Osteoblast (primary cell): ENCODE results near the gene CDK3. TPM values are rescaled to one million over a fixed set of nuclear protein-coding genes. Genes with fewer than 3 reads are reported as not detected.

ENCODE experiments used
- DNase-seq: peaks from one replicate; pipeline ENCODE4 v3.0.0; 2011; ENCODE audit warnings: low spot score, mixed read lengths; ENCODE audit not compliant: insufficient read length; ENCODE audit errors: missing footprints
- H2AFZ ChIP-seq: 2 replicates; pipeline ENCODE4 v1.6.0; 2011; ENCODE audit warnings: mild to moderate bottlenecking, low read length
- H3K27ac ChIP-seq: 2 replicates; pipeline ENCODE4 v1.5.1; 2011; ENCODE audit warnings: mild to moderate bottlenecking, low read depth, low read length, moderate library complexity
- H3K27me3 ChIP-seq: 2 replicates; pipeline ENCODE4 v1.6.0; 2012; ENCODE audit warnings: mild to moderate bottlenecking, control low read depth, inconsistent platforms, low read length, moderate library complexity; ENCODE audit not compliant: insufficient read depth
- H3K36me3 ChIP-seq: 2 replicates; pipeline ENCODE4 v1.5.1; 2011; ENCODE audit warnings: mild to moderate bottlenecking, low read length, control low read depth, moderate library complexity; ENCODE audit not compliant: insufficient read depth
- H3K4me1 ChIP-seq: 2 replicates; pipeline ENCODE4 v1.5.1; 2011; ENCODE audit warnings: mild to moderate bottlenecking, low read length, control low read depth, moderate library complexity; ENCODE audit not compliant: insufficient read depth
- H3K4me2 ChIP-seq: 2 replicates; pipeline ENCODE4 v1.6.0; 2011; ENCODE audit warnings: mild to moderate bottlenecking, low read length; ENCODE audit not compliant: insufficient read depth
- H3K4me3 ChIP-seq: fragments of 200-600 bp; sonication (generic); 3 replicates; pipeline ENCODE4 v1.5.1; 2012; ENCODE audit warnings: mild to moderate bottlenecking, low read length, inconsistent platforms; ENCODE audit not compliant: insufficient read depth
- H3K79me2 ChIP-seq: 2 replicates; pipeline ENCODE4 v1.6.0; 2012; ENCODE audit warnings: mild to moderate bottlenecking, low read length, control low read depth, inconsistent platforms; ENCODE audit not compliant: insufficient read depth
- H3K9me3 ChIP-seq: 2 replicates; pipeline ENCODE4 v1.5.1; 2011; ENCODE audit warnings: low read depth, low read length, control low read depth
- H4K20me1 ChIP-seq: 2 replicates; pipeline ENCODE4 v1.6.0; 2012; ENCODE audit warnings: mild to moderate bottlenecking, low read length, control low read depth; ENCODE audit not compliant: insufficient read depth
- total RNA-seq: library from RNA; depleted of rRNA; stranded (reverse); fragments of >200 nt; gene quantifications from 2 replicates; pipeline ENCODE4 v1.2.3, GENCODE V29; 2012
- TF ChIP-seq, protein P1 (sequence below): IDR thresholded peaks from 2 replicates; pipeline ENCODE4 v1.5.1; 2011; ENCODE audit warnings: mild to moderate bottlenecking, low read depth, low read length, moderate library complexity; ENCODE audit errors: extremely low read depth

CDK3 gene
- total RNA-seq, 1 donor = 0.72 TPM

DNA sequence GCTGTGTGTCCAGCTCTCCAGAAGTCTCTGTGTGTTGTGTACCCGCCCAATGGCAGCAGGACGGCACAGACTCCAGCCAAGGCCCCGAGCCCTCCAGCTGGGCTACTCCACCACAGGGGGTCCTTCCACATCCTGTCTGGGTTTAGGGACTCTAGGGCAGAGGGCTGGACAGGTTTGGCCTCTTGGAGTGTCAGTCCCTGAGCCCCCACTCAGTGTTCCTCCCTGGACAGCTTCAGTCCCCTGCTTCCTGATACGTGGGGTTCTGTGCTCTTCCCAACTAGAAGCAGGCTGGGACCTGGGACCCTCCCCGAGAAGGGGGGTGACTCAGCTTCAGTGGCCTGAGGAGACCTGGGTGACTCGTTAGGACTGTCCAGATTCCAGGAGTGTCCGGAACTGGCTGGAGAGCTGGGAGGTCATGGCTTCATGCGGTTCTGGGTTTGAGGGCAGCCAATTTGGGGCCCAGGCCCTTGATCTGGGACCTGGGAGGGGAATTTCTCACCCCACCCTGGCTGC lies 4.2 kb downstream of the CDK3 start:
- H3K36me3 ChIP-seq = no peaks in the 10 kb centered on the region
- H3K27me3 ChIP-seq = no peaks in the 10 kb centered on the region
- H4K20me1 ChIP-seq = no peaks in the 10 kb centered on the region
- H3K4me1 ChIP-seq = no peaks in the 10 kb centered on the region
- peak; percentile 86 for DNase-seq
- H3K79me2 ChIP-seq = no peaks in the 10 kb centered on the region
- no peaks in the 10 kb centered on the region for H3K9me3 ChIP-seq
- no peak overlapping the region for H2AFZ ChIP-seq
- H3K4me2 ChIP-seq = no peak overlapping the region
- no peak overlapping the region for H3K4me3 ChIP-seq
- no peak overlapping the region for H3K27ac ChIP-seq
- TF ChIP-seq, protein P1, sequence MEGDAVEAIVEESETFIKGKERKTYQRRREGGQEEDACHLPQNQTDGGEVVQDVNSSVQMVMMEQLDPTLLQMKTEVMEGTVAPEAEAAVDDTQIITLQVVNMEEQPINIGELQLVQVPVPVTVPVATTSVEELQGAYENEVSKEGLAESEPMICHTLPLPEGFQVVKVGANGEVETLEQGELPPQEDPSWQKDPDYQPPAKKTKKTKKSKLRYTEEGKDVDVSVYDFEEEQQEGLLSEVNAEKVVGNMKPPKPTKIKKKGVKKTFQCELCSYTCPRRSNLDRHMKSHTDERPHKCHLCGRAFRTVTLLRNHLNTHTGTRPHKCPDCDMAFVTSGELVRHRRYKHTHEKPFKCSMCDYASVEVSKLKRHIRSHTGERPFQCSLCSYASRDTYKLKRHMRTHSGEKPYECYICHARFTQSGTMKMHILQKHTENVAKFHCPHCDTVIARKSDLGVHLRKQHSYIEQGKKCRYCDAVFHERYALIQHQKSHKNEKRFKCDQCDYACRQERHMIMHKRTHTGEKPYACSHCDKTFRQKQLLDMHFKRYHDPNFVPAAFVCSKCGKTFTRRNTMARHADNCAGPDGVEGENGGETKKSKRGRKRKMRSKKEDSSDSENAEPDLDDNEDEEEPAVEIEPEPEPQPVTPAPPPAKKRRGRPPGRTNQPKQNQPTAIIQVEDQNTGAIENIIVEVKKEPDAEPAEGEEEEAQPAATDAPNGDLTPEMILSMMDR = no peak

DNA sequence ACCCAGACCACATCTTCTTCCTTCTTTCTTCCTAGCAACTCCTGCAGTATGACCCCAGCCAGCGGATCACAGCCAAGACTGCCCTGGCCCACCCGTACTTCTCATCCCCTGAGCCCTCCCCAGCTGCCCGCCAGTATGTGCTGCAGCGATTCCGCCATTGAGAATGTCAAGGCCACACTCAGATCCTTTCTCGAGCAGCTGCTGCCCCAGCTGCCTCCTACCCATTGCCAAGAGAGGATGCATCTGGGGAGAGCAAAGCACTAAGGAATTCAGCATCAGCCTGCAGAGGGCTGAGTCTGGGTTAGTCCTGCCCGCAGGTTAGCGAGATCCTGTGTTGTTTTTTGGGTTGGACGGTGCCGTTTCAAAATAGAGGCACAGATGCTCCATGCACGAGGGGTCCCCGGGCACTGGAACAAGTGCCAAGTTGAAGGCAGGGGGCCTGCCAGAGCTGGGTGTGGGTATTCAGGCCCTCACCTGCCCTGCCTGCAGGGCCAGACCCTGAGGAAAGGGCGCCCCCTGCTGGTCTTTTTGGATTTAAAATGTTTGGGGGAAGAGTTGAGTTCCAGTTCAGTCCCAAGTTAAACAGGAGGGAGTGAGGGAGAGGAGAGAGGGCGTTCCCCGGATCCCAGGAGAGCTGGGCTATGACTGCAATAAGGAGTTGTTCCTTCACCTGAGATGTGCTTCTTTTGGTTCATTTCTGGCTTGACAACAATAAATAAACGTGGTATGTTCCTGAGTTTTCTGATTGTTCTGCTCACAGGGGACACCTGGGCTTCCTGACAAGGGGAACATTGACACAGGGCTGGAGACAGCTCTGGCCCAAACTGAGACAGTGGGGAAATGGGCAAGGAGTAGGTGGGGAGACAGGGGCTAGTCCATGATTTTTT lies 4.9 kb downstream of the CDK3 start:
- Histone ChIP-seq H3K4me1 (no peaks in the 10 kb centered on the region), H2AFZ (no peak overlapping the region), H3K27me3 (no peaks in the 10 kb centered on the region), H3K79me2 (no peaks in the 10 kb centered on the region), H3K36me3 (no peaks in the 10 kb centered on the region), H3K27ac (no peak overlapping the region), H3K4me3 (no peak overlapping the region), H4K20me1 (no peaks in the 10 kb centered on the region), H3K9me3 (no peaks in the 10 kb centered on the region), H3K4me2 (no peak overlapping the region)
- peak; percentile 96 for DNase-seq
- TF ChIP-seq, protein P1 = peak; percentile 71

DNA sequence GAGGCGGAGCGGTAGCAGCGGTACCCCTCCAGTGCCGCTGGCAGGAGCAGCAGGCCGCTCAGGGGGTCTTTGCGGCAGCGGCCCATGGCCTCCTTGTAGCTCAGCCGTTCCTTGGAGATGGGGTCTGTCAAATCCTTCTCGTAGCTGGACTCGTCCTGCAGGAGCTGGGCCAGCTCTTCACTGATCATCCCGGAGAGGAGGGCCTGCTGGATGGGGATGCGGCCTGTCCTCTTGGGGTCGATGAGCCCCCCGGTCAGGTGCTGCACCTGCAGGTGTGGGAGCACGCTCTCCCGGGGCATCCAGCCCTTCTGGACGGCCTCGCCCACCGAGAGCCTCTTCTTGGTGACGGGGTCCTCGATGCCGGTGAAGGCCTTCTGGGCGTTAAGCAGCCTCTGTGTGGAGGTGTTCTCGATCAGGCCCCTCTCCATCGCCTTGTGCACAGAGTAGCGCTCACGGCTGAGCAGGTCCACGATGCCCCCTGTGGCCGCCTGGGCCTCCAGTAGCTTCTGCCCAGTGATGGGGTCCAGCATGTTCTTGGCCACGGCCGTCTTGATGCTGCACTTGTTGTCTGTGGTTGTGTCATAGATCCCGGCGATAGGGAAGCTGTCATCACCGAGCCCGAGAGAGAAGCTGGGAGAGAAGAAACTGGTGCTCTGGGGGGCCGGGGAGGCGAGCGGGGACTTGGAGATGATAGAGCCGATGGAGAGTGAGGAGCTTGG lies 6.6 kb downstream of the CDK3 start:
- H3K4me2 ChIP-seq = no peak overlapping the region
- no peak overlapping the region for H2AFZ ChIP-seq
- H4K20me1 ChIP-seq = no peaks in the 10 kb centered on the region
- DNase-seq = peak; percentile 80
- H3K27ac ChIP-seq = no peak overlapping the region
- H3K9me3 ChIP-seq = no peaks in the 10 kb centered on the region
- H3K27me3 ChIP-seq = no peaks in the 10 kb centered on the region
- H3K4me3 ChIP-seq = no peak overlapping the region
- TF ChIP-seq, protein P1 = no peak
- H3K79me2 ChIP-seq = no peaks in the 10 kb centered on the region
- no peaks in the 10 kb centered on the region for H3K4me1 ChIP-seq
- H3K36me3 ChIP-seq = no peaks in the 10 kb centered on the region

DNA sequence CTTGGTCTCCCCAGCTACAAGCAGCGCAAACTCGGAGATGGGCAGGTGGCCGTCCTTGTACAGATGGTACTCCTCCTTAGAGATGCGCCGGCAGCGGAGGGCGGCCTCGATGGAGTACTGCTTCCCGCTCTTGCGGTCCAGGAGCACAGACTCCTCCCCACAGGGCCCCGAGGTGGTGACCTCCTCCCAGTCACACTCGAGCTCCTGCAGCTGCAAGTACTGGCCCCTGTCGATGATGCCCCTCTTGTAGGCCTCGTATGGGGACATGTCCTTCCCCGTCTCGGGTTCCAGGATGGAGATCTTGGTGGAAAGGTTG lies 7.2 kb downstream of the CDK3 start:
- Histone ChIP-seq H2AFZ (no peak overlapping the region), H3K36me3 (no peaks in the 10 kb centered on the region), H3K4me3 (no peak overlapping the region), H3K27ac (no peak overlapping the region), H3K27me3 (no peaks in the 10 kb centered on the region), H3K4me1 (no peaks in the 10 kb centered on the region), H3K79me2 (no peaks in the 10 kb centered on the region), H3K9me3 (no peaks in the 10 kb centered on the region), H4K20me1 (no peaks in the 10 kb centered on the region), H3K4me2 (no peak overlapping the region)
- DNase-seq = peak; percentile 78
- TF ChIP-seq, protein P1 = no peak
